Transverse colon (tissue), 3 donors: ENCODE measurements around the gene CTDSP2.

Experiments used
- CTCF ChIP-seq, 5 experiments: fragments of 200-600 bp in 3 of 5; fragments of 450-650 bp in 2 of 5; sonication (generic) in 3 of 5; IDR thresholded peaks; 1 replicate in 2 of 5; 2 replicates in 3 of 5; pipeline ENCODE4 v1.5.1; 2016 to 2017; ENCODE audit warnings: antibody characterized with exemption in 5 of 5, inconsistent platforms in 3 of 5, mild to moderate bottlenecking in 2 of 5, moderate library complexity in 1 of 5
- EP300 ChIP-seq: sonication (generic); formaldehyde crosslinking; IDR thresholded peaks from one replicate; pipeline ENCODE4 v1.6.1; 2017; ENCODE audit warnings: antibody characterized with exemption, low read depth
- POLR2A ChIP-seq: fragments of 450-650 bp; IDR thresholded peaks from one replicate; pipeline ENCODE4 v1.6.1; 2016; ENCODE audit warnings: antibody characterized with exemption, mild to moderate bottlenecking, moderate library complexity

- TF ChIP-seq CTCF (IDR thresholded peaks at IDR 0.05) (no peak), EP300 (no peak), POLR2A (no peak)
Observed at GRCh38 chr12:57816855-57817151, 29.7 kb downstream of the CTDSP2 start.
